H9 (cell line): ENCODE results near the gene TGIF1. TPM values are rescaled to one million over a fixed set of nuclear protein-coding genes. Genes with fewer than 3 reads are reported as not detected.

Experiments
- DNase-seq: peaks from one replicate; pipeline ENCODE4 v3.0.0-alpha.2; 2017
- H2AFZ ChIP-seq: one replicate; pipeline ENCODE4 v1.6.1; 2013; ENCODE audit warnings: mild to moderate bottlenecking, low read length, control low read depth, moderate library complexity
- H2AK5ac ChIP-seq: 2 replicates; pipeline ENCODE4 v1.6.1; 2013; ENCODE audit warnings: low read length, control low read depth, mixed read lengths; ENCODE audit not compliant: insufficient read length
- H2BK120ac ChIP-seq: one replicate; pipeline ENCODE4 v1.6.1; 2013; ENCODE audit warnings: low read depth, mild to moderate bottlenecking, low read length, control low read depth, inconsistent platforms; ENCODE audit not compliant: poor library complexity, severe bottlenecking
- H2BK12ac ChIP-seq: 2 replicates; pipeline ENCODE4 v1.6.1; 2013; ENCODE audit warnings: low read length, control low read depth, mixed read lengths, low read depth; ENCODE audit not compliant: insufficient read length
- H2BK15ac ChIP-seq: 2 replicates; pipeline ENCODE4 v1.6.1; 2013; ENCODE audit warnings: low read depth, low read length, control low read depth
- H2BK20ac ChIP-seq: one replicate; pipeline ENCODE4 v1.6.1; 2013; ENCODE audit warnings: low read depth, mild to moderate bottlenecking, low read length, control low read depth, inconsistent platforms; ENCODE audit not compliant: poor library complexity, severe bottlenecking
- H2BK5ac ChIP-seq: 2 replicates; pipeline ENCODE4 v1.6.1; 2013; ENCODE audit warnings: low read length, control low read depth, mixed read lengths; ENCODE audit not compliant: insufficient read length
- H3K14ac ChIP-seq: 2 replicates; pipeline ENCODE4 v1.6.1; 2013; ENCODE audit warnings: low read length, control low read depth; ENCODE audit not compliant: insufficient read depth
- H3K18ac ChIP-seq: 2 replicates; pipeline ENCODE4 v1.6.1; 2013; ENCODE audit warnings: low read depth, mild to moderate bottlenecking, mixed read lengths, low read length, control low read depth; ENCODE audit not compliant: insufficient read length
- H3K23ac ChIP-seq: 2 replicates; pipeline ENCODE4 v1.6.1; 2013; ENCODE audit warnings: low read length, control low read depth, mixed read lengths, low read depth; ENCODE audit not compliant: insufficient read length
- H3K23me2 ChIP-seq: 2 replicates; pipeline ENCODE4 v1.6.1; 2013; ENCODE audit warnings: low read depth, mild to moderate bottlenecking, mixed read lengths, low read length, control low read depth; ENCODE audit not compliant: insufficient read length, poor library complexity, severe bottlenecking
- H3K27ac ChIP-seq: 2 replicates; pipeline ENCODE4 v1.5.1; 2013; ENCODE audit warnings: low read length, control low read depth, mixed read lengths, low read depth; ENCODE audit not compliant: insufficient read length
- H3K27me3 ChIP-seq: 2 replicates; pipeline ENCODE4 v1.6.1; 2013; ENCODE audit warnings: low read length, control low read depth, inconsistent platforms; ENCODE audit not compliant: insufficient read depth
- H3K4ac ChIP-seq: 2 replicates; pipeline ENCODE4 v1.6.1; 2013; ENCODE audit warnings: low read depth, mild to moderate bottlenecking, control low read depth, inconsistent platforms, low read length, moderate library complexity
- H3K4me1 ChIP-seq: 2 replicates; pipeline ENCODE4 v1.6.1; 2013; ENCODE audit warnings: low read length, control low read depth, inconsistent platforms; ENCODE audit not compliant: insufficient read depth
- H3K4me2 ChIP-seq: 2 replicates; pipeline ENCODE4 v1.6.1; 2013; ENCODE audit warnings: low read length, control low read depth, mixed read lengths; ENCODE audit not compliant: insufficient read length, insufficient read depth
- H3K56ac ChIP-seq: 2 replicates; pipeline ENCODE4 v1.6.1; 2013; ENCODE audit warnings: low read depth, mild to moderate bottlenecking, mixed read lengths, low read length, control low read depth; ENCODE audit not compliant: insufficient read length
- H3K79me1 ChIP-seq: 2 replicates; pipeline ENCODE4 v1.6.1; 2013; ENCODE audit warnings: low read depth, mild to moderate bottlenecking, moderate library complexity, low read length, control low read depth, inconsistent platforms; ENCODE audit not compliant: insufficient read depth, poor library complexity, severe bottlenecking
- H3K79me2 ChIP-seq: 2 replicates; pipeline ENCODE4 v1.6.1; 2013; ENCODE audit warnings: low read length, control low read depth, inconsistent platforms; ENCODE audit not compliant: insufficient read depth
- H3K9ac ChIP-seq: 2 replicates; pipeline ENCODE4 v1.6.1; 2013; ENCODE audit warnings: low read length, control low read depth, mixed read lengths; ENCODE audit not compliant: insufficient read length; ENCODE audit errors: extremely low read depth
- H3K9me3 ChIP-seq: one replicate; pipeline ENCODE4 v1.6.1; 2013; ENCODE audit warnings: low read depth, low read length, inconsistent platforms; ENCODE audit not compliant: control insufficient read depth
- H3T11ph ChIP-seq: one replicate; pipeline ENCODE4 v1.6.1; 2013; ENCODE audit warnings: mild to moderate bottlenecking, low read length, control low read depth, inconsistent platforms
- H4K20me1 ChIP-seq: one replicate; pipeline ENCODE4 v1.6.1; 2013; ENCODE audit not compliant: control insufficient read depth, insufficient read length, insufficient read depth
- H4K5ac ChIP-seq: 2 replicates; pipeline ENCODE4 v1.6.1; 2013; ENCODE audit warnings: low read depth, mild to moderate bottlenecking, mixed read lengths, low read length, control low read depth; ENCODE audit not compliant: insufficient read length
- H4K8ac ChIP-seq: replicated peaks from 2 replicates; pipeline ENCODE4 v1.6.1; 2013; ENCODE audit warnings: low read length, control low read depth, mixed read lengths, low read depth; ENCODE audit not compliant: insufficient read length
- H4K91ac ChIP-seq: 2 replicates; pipeline ENCODE4 v1.6.1; 2013; ENCODE audit warnings: low read depth, mild to moderate bottlenecking, moderate library complexity, mixed read lengths, low read length, control low read depth; ENCODE audit not compliant: insufficient read length
- H3K27ac Mint-ChIP-seq, 3 experiments: 2 replicates in 2 of 3; 3 replicates in 1 of 3; pipeline ENCODE4 v1.8.0; 2020 to 2021; ENCODE audit warnings: mixed read lengths in 3 of 3, mild to moderate bottlenecking in 1 of 3, moderate library complexity in 1 of 3
- H3K27me3 Mint-ChIP-seq: 2 replicates; pipeline ENCODE4 v1.8.0; 2021; ENCODE audit warnings: low read depth, mild to moderate bottlenecking, moderate library complexity, mixed read lengths
- H3K36me3 Mint-ChIP-seq, 3 experiments: 2 replicates in 2 of 3; 3 replicates in 1 of 3; pipeline ENCODE4 v1.8.0; 2020 to 2021; ENCODE audit warnings: low read depth in 3 of 3, mixed read lengths in 3 of 3; ENCODE audit not compliant: insufficient read depth in 1 of 3
- H3K4me1 Mint-ChIP-seq, 2 experiments: 2 replicates each; pipeline ENCODE4 v1.8.0; 2020; ENCODE audit warnings: mixed read lengths in 2 of 2
- H3K4me3 Mint-ChIP-seq, 2 experiments: 2 replicates in 1 of 2; 3 replicates in 1 of 2; pipeline ENCODE4 v1.8.0; 2020 to 2021; ENCODE audit warnings: mild to moderate bottlenecking in 2 of 2, mixed read lengths in 2 of 2, moderate library complexity in 1 of 2
- H3K9me3 Mint-ChIP-seq, 2 experiments: 2 replicates in 1 of 2; 3 replicates in 1 of 2; pipeline ENCODE4 v1.8.0; 2020; ENCODE audit warnings: mild to moderate bottlenecking in 2 of 2, mixed read lengths in 2 of 2, moderate library complexity in 1 of 2
- WGBS: extraction: QIAGEN DNeasy Blood & Tissue Kit; methylation state at CpG from one replicate; pipeline ENCODE4 v1.1.7; 2013; ENCODE audit warnings: missing lambda C conversion rate, low lambda C conversion rate, mixed read lengths; ENCODE audit not compliant: insufficient read length; ENCODE audit errors: extremely low coverage; 5-methylcytosine and 5-hydroxymethylcytosine counted together
- total RNA-seq: library from RNA; stranded (reverse); gene quantifications from 2 replicates; pipeline ENCODE4 v1.2.1, GENCODE V29; 2021
- TF ChIP-seq, protein P1 (sequence below): fragments of 200-600 bp; sonication (generic); conservative IDR thresholded peaks from 3 replicates; pipeline ENCODE4 v1.8.0; 2021; ENCODE audit warnings: antibody characterized with exemption, mild to moderate bottlenecking

The TGIF1 gene
- total RNA-seq, 1 experiment from 2014 or later = 261 TPM

DNA sequence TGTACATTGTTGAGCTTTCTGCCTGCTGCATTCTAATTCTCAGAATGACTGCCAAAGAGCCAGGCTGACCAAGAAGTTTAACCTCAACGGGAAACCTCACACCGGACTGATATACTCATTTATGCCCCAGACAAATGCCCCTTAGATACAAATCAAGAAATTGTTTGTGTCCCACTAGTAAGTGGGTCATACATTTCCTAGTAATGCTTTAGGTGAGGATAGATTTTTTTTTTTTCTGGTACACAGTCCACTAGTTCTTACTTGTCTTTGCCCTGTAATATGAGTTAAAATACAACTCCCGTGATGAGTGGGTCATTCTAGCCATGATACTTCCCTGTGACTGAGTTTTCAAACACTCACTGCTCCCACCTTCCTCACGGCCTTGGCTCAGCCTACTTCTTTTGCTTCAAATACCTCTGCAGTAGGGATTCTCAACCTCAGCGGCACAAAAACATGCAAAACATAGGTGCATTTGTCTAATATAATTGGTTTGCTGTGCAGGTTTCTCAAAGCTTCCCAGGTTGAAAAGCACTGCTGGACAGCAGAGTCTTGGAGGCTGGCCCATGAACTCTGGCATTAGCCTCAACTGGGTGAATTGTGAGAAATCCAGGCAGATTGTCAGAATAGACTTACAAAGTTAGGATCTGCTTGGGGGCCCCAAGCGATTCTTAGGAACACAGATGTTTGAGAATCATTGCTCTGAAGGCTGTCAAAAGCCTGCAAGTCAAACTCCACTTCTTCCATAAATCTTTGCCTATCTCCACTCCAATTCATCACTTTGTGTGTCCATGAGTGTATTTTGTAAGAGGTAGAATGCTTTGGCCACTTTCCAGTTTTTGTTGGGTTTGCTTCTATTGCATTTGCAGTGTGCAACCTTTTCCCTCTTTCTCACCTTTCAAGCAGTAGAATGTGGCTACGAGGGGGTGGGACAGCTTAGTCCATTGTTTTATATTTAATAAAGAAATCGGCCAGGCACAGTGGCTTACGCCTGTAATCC, 35.5 kb downstream of the TGIF1 start:
- no peak overlapping the region for H4K8ac ChIP-seq
- H3K4me2 ChIP-seq = no peak overlapping the region
- no peak overlapping the region for H3K18ac ChIP-seq
- H4K91ac ChIP-seq = no peak overlapping the region
- TF ChIP-seq, protein P1, sequence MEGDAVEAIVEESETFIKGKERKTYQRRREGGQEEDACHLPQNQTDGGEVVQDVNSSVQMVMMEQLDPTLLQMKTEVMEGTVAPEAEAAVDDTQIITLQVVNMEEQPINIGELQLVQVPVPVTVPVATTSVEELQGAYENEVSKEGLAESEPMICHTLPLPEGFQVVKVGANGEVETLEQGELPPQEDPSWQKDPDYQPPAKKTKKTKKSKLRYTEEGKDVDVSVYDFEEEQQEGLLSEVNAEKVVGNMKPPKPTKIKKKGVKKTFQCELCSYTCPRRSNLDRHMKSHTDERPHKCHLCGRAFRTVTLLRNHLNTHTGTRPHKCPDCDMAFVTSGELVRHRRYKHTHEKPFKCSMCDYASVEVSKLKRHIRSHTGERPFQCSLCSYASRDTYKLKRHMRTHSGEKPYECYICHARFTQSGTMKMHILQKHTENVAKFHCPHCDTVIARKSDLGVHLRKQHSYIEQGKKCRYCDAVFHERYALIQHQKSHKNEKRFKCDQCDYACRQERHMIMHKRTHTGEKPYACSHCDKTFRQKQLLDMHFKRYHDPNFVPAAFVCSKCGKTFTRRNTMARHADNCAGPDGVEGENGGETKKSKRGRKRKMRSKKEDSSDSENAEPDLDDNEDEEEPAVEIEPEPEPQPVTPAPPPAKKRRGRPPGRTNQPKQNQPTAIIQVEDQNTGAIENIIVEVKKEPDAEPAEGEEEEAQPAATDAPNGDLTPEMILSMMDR = no peak
- H2BK5ac ChIP-seq = no peak overlapping the region
- H3K27ac ChIP-seq = no peak overlapping the region
- H2BK15ac ChIP-seq = no peak overlapping the region
- no peak overlapping the region for H3K4ac ChIP-seq
- no peak overlapping the region for H3K27ac Mint-ChIP-seq
- no peak for DNase-seq
- no peaks in the 10 kb centered on the region; the same call in 1 of the 2 replicates for H3K4me1 ChIP-seq
- H3K23ac ChIP-seq = no peak overlapping the region
- H4K20me1 ChIP-seq = no peaks in the 10 kb centered on the region
- H3K23me2 ChIP-seq = no peaks in the 10 kb centered on the region
- no peak overlapping the region for H3K14ac ChIP-seq
- H3K27me3 Mint-ChIP-seq = no peaks in the 10 kb centered on the region
- no peak overlapping the region for H3K9ac ChIP-seq
- H2BK120ac ChIP-seq = no peak overlapping the region
- H3K56ac ChIP-seq = no peak overlapping the region
- no peaks in the 10 kb centered on the region for H3K79me2 ChIP-seq
- H3T11ph ChIP-seq = no peak overlapping the region
- no peaks in the 10 kb centered on the region for H3K79me1 ChIP-seq
- H3K9me3 Mint-ChIP-seq = no peaks in the 10 kb centered on the region
- no peak overlapping the region for H2AK5ac ChIP-seq
- H2BK12ac ChIP-seq = no peak overlapping the region
- no peak overlapping the region for H2BK20ac ChIP-seq
- no peaks in the 10 kb centered on the region for H3K36me3 Mint-ChIP-seq
- H2AFZ ChIP-seq = no peak overlapping the region
- no peak overlapping the region for H4K5ac ChIP-seq
- no peaks in the 10 kb centered on the region for H3K9me3 ChIP-seq
- WGBS = no CpG with 5 or more reads among the region's 9 CpGs
- no peak overlapping the region for H3K4me3 Mint-ChIP-seq
- no peaks in the 10 kb centered on the region for H3K27me3 ChIP-seq
- H3K4me1 Mint-ChIP-seq = peaks cover 24 to 26% of the 10 kb centered on the region in 2 experiments
